ENCODE results near the gene CRIM1. TPM values are rescaled to one million over a fixed set of nuclear protein-coding genes. Genes with fewer than 3 reads are reported as not detected.

The CRIM1 gene
- total and polyA plus RNA-seq, 7 donors = 3.0 to 148 (median 55.6) TPM

GRCh38 chr2:36338124-36338826 lies 17.3 kb upstream of the CRIM1 start:
- intact Hi-C loops (cut with DNase I) = no loop called here
- Histone ChIP-seq H3K27ac (no peak overlapping the region), H3K9me3 (no peaks in the 10 kb centered on the region), H3K4me1 (no peaks in the 10 kb centered on the region), H3K4me3 (no peak overlapping the region), H3K27me3 (no peaks in the 10 kb centered on the region), H3K36me3 (no peaks in the 10 kb centered on the region)
- TF ChIP-seq POLR2AphosphoS5 (IDR thresholded peaks at IDR 0.05) (no peak), EP300 (IDR thresholded peaks at IDR 0.05) (no peak), CTCF (IDR thresholded peaks at IDR 0.05) (no peak), POLR2A (IDR thresholded peaks at IDR 0.05) (no peak)
- WGBS, 2 donors = 28 to 74% methylated on average over 3 of the region's 3 CpGs
- no peak for DNase-seq

- Histone ChIP-seq H3K27ac (no peak overlapping the region), H3K9me3 (no peaks in the 10 kb centered on the region), H3K4me1 (no peaks in the 10 kb centered on the region), H3K4me3 (no peak overlapping the region), H3K36me3 (no peaks in the 10 kb centered on the region), H3K27me3 (no peaks in the 10 kb centered on the region)
- 79 to 83% methylated on average over 1 of the region's 1 CpG for WGBS, 2 donors
- no peak for DNase-seq
- intact Hi-C loops (cut with DNase I) = no loop called here
- TF ChIP-seq EP300 (IDR thresholded peaks at IDR 0.05) (no peak), POLR2A (IDR thresholded peaks at IDR 0.05) (no peak), POLR2AphosphoS5 (IDR thresholded peaks at IDR 0.05) (no peak)
Measured at GRCh38 chr2:36338827-36339145, 16.8 kb upstream of the CRIM1 start.

GRCh38 chr2:36339607-36340218 lies 15.9 kb upstream of the CRIM1 start:
- Histone ChIP-seq H3K4me3 (no peak overlapping the region), H3K36me3 (no peaks in the 10 kb centered on the region), H3K4me1 (no peaks in the 10 kb centered on the region), H3K9me3 (no peaks in the 10 kb centered on the region), H3K27ac (no peak overlapping the region), H3K27me3 (no peaks in the 10 kb centered on the region)
- intact Hi-C loops (cut with DNase I) = no loop called here
- WGBS, 2 donors = 82 to 86% methylated on average over 6 of the region's 6 CpGs
- TF ChIP-seq POLR2A (IDR thresholded peaks at IDR 0.05) = no peak
- no peak for DNase-seq

- H3K4me3 ChIP-seq = no peak overlapping the region
- WGBS, 2 donors = 91% methylated on average over 3 of the region's 3 CpGs
- TF ChIP-seq POLR2A (IDR thresholded peaks at IDR 0.05) (no peak), EP300 (IDR thresholded peaks at IDR 0.05) (no peak), CTCF (IDR thresholded peaks at IDR 0.05) (no peak), POLR2AphosphoS5 (IDR thresholded peaks at IDR 0.05) (no peak)
- no peaks in the 10 kb centered on the region for H3K4me1 ChIP-seq
- H3K9me3 ChIP-seq = no peaks in the 10 kb centered on the region
- no peaks in the 10 kb centered on the region for H3K36me3 ChIP-seq
- H3K27ac ChIP-seq = no peak overlapping the region
- no peaks in the 10 kb centered on the region for H3K27me3 ChIP-seq
- intact Hi-C loops (cut with DNase I) = no loop called here
- no peak for DNase-seq
Measured at GRCh38 chr2:36343606-36344005, 12.0 kb upstream of the CRIM1 start.

GRCh38 chr2:36348721-36349120 lies 6.9 kb upstream of the CRIM1 start:
- Histone ChIP-seq H3K9me3 (no peaks in the 10 kb centered on the region), H3K27me3 (no peaks in the 10 kb centered on the region), H3K4me1 (peaks cover 0 to 15% (median 7%) of the 10 kb centered on the region in 4 donors), H3K4me3 (no peak overlapping the region), H3K36me3 (no peaks in the 10 kb centered on the region), H3K27ac (no peak overlapping the region)
- intact Hi-C loops (cut with DNase I) = no loop called here
- WGBS, 2 donors = 78 to 86% methylated on average over 2 of the region's 2 CpGs
- TF ChIP-seq CTCF (IDR thresholded peaks at IDR 0.05) (no peak), EP300 (IDR thresholded peaks at IDR 0.05) (no peak), POLR2AphosphoS5 (IDR thresholded peaks at IDR 0.05) (no peak)
- DNase-seq = no peak
